ENCODE results near the gene SRRM3. TPM values are rescaled to one million over a fixed set of nuclear protein-coding genes. Genes with fewer than 3 reads are reported as not detected.
A peak's percentile ranks its signal among the peaks of the same experiment; 100 is the strongest.

The SRRM3 gene
- total and polyA plus RNA-seq, 9 of the 15 experiments (the other 6 are each of a cell fraction or from before 2014, with no cell fraction given): 0.04 to 0.91 (median 0.46) TPM; not detected in 2

DNA sequence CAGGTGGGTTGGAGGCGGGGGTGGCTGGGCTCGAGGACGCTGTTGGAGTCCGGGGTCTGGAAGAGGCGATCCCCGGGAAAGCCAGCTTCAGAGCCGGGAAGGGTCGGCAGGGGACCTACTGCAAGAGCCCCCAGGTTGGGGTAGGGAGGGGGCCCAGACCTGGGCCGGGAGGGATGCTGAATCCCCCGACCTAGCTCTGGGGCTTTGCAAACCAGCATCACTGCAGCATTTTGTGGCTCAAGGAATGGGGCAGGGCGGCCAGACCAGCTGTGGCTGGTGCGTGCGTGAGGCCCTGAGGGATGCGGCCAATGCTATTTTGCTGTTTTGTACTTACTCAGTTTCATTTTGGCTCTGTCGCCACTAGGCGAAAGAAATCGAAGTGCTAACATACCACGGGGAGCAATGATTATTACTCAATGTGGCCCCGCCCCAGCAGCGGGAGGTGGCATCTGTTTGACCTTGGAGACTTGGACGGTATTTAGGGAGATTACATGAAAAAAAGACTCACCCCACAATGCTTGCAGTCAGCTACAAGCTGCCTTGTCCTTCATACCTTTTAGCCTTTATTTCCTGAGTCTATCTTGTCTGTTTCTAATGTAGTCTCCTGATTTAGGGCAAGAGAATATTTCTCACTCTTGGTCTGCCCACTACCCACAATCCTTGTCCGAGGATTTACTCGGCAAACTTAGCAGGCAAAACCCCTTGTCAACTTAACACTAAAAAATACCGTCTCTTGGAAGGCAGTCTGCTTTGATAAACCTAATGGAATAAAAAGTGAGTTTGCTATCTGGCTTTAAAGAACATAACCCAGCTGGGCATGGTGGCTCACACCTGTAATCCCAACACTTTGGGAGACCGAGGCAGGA, 117.0 kb downstream of the SRRM3 start (continued):
- TF ChIP-seq, protein P1, sequence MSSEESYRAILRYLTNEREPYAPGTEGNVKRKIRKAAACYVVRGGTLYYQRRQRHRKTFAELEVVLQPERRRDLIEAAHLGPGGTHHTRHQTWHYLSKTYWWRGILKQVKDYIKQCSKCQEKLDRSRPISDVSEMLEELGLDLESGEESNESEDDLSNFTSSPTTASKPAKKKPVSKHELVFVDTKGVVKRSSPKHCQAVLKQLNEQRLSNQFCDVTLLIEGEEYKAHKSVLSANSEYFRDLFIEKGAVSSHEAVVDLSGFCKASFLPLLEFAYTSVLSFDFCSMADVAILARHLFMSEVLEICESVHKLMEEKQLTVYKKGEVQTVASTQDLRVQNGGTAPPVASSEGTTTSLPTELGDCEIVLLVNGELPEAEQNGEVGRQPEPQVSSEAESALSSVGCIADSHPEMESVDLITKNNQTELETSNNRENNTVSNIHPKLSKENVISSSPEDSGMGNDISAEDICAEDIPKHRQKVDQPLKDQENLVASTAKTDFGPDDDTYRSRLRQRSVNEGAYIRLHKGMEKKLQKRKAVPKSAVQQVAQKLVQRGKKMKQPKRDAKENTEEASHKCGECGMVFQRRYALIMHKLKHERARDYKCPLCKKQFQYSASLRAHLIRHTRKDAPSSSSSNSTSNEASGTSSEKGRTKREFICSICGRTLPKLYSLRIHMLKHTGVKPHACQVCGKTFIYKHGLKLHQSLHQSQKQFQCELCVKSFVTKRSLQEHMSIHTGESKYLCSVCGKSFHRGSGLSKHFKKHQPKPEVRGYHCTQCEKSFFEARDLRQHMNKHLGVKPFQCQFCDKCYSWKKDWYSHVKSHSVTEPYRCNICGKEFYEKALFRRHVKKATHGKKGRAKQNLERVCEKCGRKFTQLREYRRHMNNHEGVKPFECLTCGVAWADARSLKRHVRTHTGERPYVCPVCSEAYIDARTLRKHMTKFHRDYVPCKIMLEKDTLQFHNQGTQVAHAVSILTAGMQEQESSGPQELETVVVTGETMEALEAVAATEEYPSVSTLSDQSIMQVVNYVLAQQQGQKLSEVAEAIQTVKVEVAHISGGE (CRISPR knock-in tag; IDR thresholded peaks at IDR 0.05): 0 out of 6 replicates have a peak, but pooled peaks of 1 of the 3 experiments have one; percentile 37
- TF ChIP-seq KAT7 (CRISPR knock-in tag; IDR thresholded peaks at IDR 0.05; ENCODE audit: borderline replicate concordance) (no peak), THAP7 (CRISPR knock-in tag; IDR thresholded peaks at IDR 0.05) (0 out of 2 replicates have a peak, but pooled peaks have one; percentile 2), GATAD2B (IDR thresholded peaks at IDR 0.05; ENCODE audit: borderline replicate concordance) (no peak), SREBF2 (CRISPR knock-in tag; IDR thresholded peaks at IDR 0.05) (no peak), ZEB2 (IDR thresholded peaks at IDR 0.05) (peak; percentile 40; the same call in 1 of the 2 replicates), ZFP91 (CRISPR knock-in tag; IDR thresholded peaks at IDR 0.05) (0 out of 2 replicates have a peak, but pooled peaks have one; percentile 49), BCL6 (CRISPR knock-in tag; IDR thresholded peaks at IDR 0.05) (no peak), ARID1B (IDR thresholded peaks at IDR 0.05) (no peak), BRD9 (IDR thresholded peaks at IDR 0.05; ENCODE audit: low read depth, partially characterized antibody) (no peak), GABPA (tag; conservative IDR thresholded peaks at IDR 0.05; ENCODE audit: low read depth) (peak; percentile 15; the same call in 1 of the 2 replicates), NFE2 (IDR thresholded peaks at IDR 0.05; ENCODE audit: low read depth) (no peak), MAX (CRISPR knock-in tag; IDR thresholded peaks at IDR 0.05) (peak; percentile 40), CGGBP1 (CRISPR knock-in tag; IDR thresholded peaks at IDR 0.05) (no peak), BMI1 (IDR thresholded peaks at IDR 0.05; ENCODE audit: low read length) (no peak), RAD21 (CRISPR knock-in tag; conservative IDR thresholded peaks at IDR 0.05 in 1 of 2, IDR thresholded peaks at IDR 0.05 in 1 of 2) (peak in 1 of 2 experiments; percentile 38; a peak in 1 of 4 replicates), ZBTB8A (IDR thresholded peaks at IDR 0.05; ENCODE audit: partially characterized antibody) (no peak), OTX1 (CRISPR knock-in tag; IDR thresholded peaks at IDR 0.05) (0 out of 2 replicates have a peak, but pooled peaks have one; percentile 20), HDAC1 (IDR thresholded peaks at IDR 0.05) (peak in 1 of 2 experiments; percentile 32; a peak in 1 of 4 replicates)

Measured in K562 (cell line).